ENCODE results near the gene PCSK9. TPM values are rescaled to one million over a fixed set of nuclear protein-coding genes. Genes with fewer than 3 reads are reported as not detected.

The PCSK9 gene
- total RNA-seq, 1 experiment from 2014 or later, result not detected

GRCh38 chr1:55067914-55068313 lies 28.6 kb downstream of the PCSK9 start:
- no peak for DNase-seq (ENCODE audit: low spot score)
- in situ Hi-C loops (cut with HindIII; ENCODE audit: low sequenced_read_pairs), result no loop called here

GRCh38 chr1:55068638-55069037 lies 29.3 kb downstream of the PCSK9 start:
- DNase-seq (ENCODE audit: low spot score), result no peak
- in situ Hi-C loops (cut with HindIII; ENCODE audit: low sequenced_read_pairs), result no loop called here

GRCh38 chr1:55069280-55069679 lies 29.9 kb downstream of the PCSK9 start:
- in situ Hi-C loops (cut with HindIII; ENCODE audit: low sequenced_read_pairs), result no loop called here
- no peak for DNase-seq (ENCODE audit: low spot score)

- in situ Hi-C loops (cut with HindIII; ENCODE audit: low sequenced_read_pairs), result no loop called here
- peak; percentile 89 for DNase-seq (ENCODE audit: low spot score)
Measured at GRCh38 chr1:55070293-55071164, 31.2 kb downstream of the PCSK9 start.

- DNase-seq (ENCODE audit: low spot score), result peak; percentile 87
- in situ Hi-C loops (cut with HindIII; ENCODE audit: low sequenced_read_pairs), result no loop called here
Measured at GRCh38 chr1:55071477-55071876, 32.1 kb downstream of the PCSK9 start.

GRCh38 chr1:55073187-55073916 lies 34.0 kb downstream of the PCSK9 start:
- in situ Hi-C loops (cut with HindIII; ENCODE audit: low sequenced_read_pairs), result no loop called here
- DNase-seq (ENCODE audit: low spot score), result no peak

GRCh38 chr1:55074455-55074854 lies 35.1 kb downstream of the PCSK9 start:
- in situ Hi-C loops (cut with HindIII; ENCODE audit: low sequenced_read_pairs), result no loop called here
- DNase-seq (ENCODE audit: low spot score), result no peak

- DNase-seq (ENCODE audit: low spot score), result no peak
- in situ Hi-C loops (cut with HindIII; ENCODE audit: low sequenced_read_pairs), result no loop called here
Measured at GRCh38 chr1:55076356-55076755, 37.0 kb downstream of the PCSK9 start.

- in situ Hi-C loops (cut with HindIII; ENCODE audit: low sequenced_read_pairs), result no loop called here
Measured at GRCh38 chr1:55078470-55078869, 39.1 kb downstream of the PCSK9 start.

GRCh38 chr1:55079651-55080050 lies 40.3 kb downstream of the PCSK9 start:
- DNase-seq (ENCODE audit: low spot score), result no peak
- in situ Hi-C loops (cut with HindIII; ENCODE audit: low sequenced_read_pairs), result no loop called here

More at GRCh38 chr1:55078470-55078869, 39.1 kb downstream of the PCSK9 start:
- DNase-seq (ENCODE audit: low spot score), result peak; percentile 92

GRCh38 chr1:55081188-55081904 lies 42.0 kb downstream of the PCSK9 start:
- in situ Hi-C loops (cut with HindIII; ENCODE audit: low sequenced_read_pairs), result no loop called here
- DNase-seq (ENCODE audit: low spot score), result no peak

GRCh38 chr1:55081905-55082296 lies 42.6 kb downstream of the PCSK9 start:
- in situ Hi-C loops (cut with HindIII; ENCODE audit: low sequenced_read_pairs), result no loop called here
- DNase-seq (ENCODE audit: low spot score), result no peak

GRCh38 chr1:55084257-55084656 lies 44.9 kb downstream of the PCSK9 start:
- DNase-seq (ENCODE audit: low spot score), result no peak
- in situ Hi-C loops (cut with HindIII; ENCODE audit: low sequenced_read_pairs), result no loop called here

- DNase-seq (ENCODE audit: low spot score), result no peak
Measured at GRCh38 chr1:55087439-55087838, 48.1 kb downstream of the PCSK9 start.

GRCh38 chr1:55088413-55088812 lies 49.1 kb downstream of the PCSK9 start:
- DNase-seq (ENCODE audit: low spot score), result no peak
- in situ Hi-C loops (cut with HindIII; ENCODE audit: low sequenced_read_pairs), result no loop called here

More at GRCh38 chr1:55087439-55087838, 48.1 kb downstream of the PCSK9 start:
- in situ Hi-C loops (cut with HindIII; ENCODE audit: low sequenced_read_pairs), result no loop called here

GRCh38 chr1:55089683-55090082 lies 50.3 kb downstream of the PCSK9 start:
- in situ Hi-C loops (cut with HindIII; ENCODE audit: low sequenced_read_pairs), result no loop called here
- no peak for DNase-seq (ENCODE audit: low spot score)

GRCh38 chr1:55092475-55092874 lies 53.1 kb downstream of the PCSK9 start:
- in situ Hi-C loops (cut with HindIII; ENCODE audit: low sequenced_read_pairs), result no loop called here
- no peak for DNase-seq (ENCODE audit: low spot score)

- in situ Hi-C loops (cut with HindIII; ENCODE audit: low sequenced_read_pairs), result no loop called here
- no peak for DNase-seq (ENCODE audit: low spot score)
Measured at GRCh38 chr1:55095095-55095494, 55.7 kb downstream of the PCSK9 start.

GRCh38 chr1:55103891-55104290 lies 64.5 kb downstream of the PCSK9 start:
- no peak for DNase-seq (ENCODE audit: low spot score)
- in situ Hi-C loops (cut with HindIII; ENCODE audit: low sequenced_read_pairs), result no loop called here

- DNase-seq (ENCODE audit: low spot score), result no peak
- in situ Hi-C loops (cut with HindIII; ENCODE audit: low sequenced_read_pairs), result no loop called here
Measured at GRCh38 chr1:55107101-55107500, 67.8 kb downstream of the PCSK9 start.
